GM18505 (cell line): ENCODE data around the gene AQR.
"Not testable (repeated sequence)": the region's sequence is repeated elsewhere in the genome, so short reads cannot be mapped to it uniquely, and the experiment has no call there.

Source experiments
- ATAC-seq: cut with Tn5 transposase; IDR thresholded peaks from one replicate; pipeline ENCODE4 v1.9.1; 2021; ENCODE audit not compliant: unreplicated experiment
- POLR2A ChIP-seq: IDR thresholded peaks from 4 replicates; pipeline ENCODE4 v1.6.1; 2011; ENCODE audit warnings: borderline replicate concordance; ENCODE audit not compliant: insufficient read depth, insufficient read length; ENCODE audit errors: extremely low read depth

The AQR gene

GRCh38 chr15:34849364-34849959 lies 120.1 kb downstream of the AQR start:
- TF ChIP-seq POLR2A = no peak
- ATAC-seq = no peak

GRCh38 chr15:34847598-34847997 lies 121.9 kb downstream of the AQR start:
- no peak for ATAC-seq
- TF ChIP-seq POLR2A = no peak

DNA sequence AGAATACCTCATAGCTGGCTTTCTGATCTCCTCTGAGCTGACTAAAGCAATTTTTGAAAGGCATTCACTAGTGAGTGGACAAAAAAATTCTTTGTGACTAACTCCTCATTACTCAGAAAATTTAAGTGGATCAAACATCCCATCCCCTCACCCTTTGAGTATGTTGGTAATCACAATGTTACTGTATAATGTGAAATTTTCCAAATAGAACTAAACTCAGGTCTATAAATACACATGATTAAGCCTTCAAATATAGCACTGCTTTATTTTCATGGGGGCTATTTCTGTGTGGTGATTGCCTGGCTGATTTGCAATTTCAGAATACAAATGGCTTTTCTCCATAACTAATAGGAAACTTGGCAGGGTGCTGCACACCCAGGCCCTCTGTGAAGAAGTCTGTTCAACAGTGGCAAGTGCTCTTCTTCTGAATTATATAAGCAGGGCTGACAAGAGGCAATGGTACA lies 128.2 kb downstream of the AQR start:
- no peak for TF ChIP-seq POLR2A
- ATAC-seq = no peak

DNA sequence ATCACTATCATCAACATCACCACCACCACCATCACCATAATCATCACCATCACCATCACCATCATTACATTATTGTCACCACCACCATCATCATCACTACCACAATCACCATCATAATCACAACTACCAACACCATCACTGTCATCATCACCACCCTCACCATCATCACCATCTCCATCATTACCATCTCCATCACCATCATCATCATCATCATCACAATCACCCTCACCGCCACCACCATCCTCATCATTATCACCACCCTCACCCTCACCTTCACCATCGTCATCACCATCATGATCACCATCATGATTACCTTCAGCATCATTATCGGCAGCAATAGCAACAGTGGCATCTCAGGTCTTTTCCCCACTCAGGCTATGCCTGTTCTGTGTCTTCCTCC lies 131.3 kb downstream of the AQR start:
- no peak for ATAC-seq

DNA sequence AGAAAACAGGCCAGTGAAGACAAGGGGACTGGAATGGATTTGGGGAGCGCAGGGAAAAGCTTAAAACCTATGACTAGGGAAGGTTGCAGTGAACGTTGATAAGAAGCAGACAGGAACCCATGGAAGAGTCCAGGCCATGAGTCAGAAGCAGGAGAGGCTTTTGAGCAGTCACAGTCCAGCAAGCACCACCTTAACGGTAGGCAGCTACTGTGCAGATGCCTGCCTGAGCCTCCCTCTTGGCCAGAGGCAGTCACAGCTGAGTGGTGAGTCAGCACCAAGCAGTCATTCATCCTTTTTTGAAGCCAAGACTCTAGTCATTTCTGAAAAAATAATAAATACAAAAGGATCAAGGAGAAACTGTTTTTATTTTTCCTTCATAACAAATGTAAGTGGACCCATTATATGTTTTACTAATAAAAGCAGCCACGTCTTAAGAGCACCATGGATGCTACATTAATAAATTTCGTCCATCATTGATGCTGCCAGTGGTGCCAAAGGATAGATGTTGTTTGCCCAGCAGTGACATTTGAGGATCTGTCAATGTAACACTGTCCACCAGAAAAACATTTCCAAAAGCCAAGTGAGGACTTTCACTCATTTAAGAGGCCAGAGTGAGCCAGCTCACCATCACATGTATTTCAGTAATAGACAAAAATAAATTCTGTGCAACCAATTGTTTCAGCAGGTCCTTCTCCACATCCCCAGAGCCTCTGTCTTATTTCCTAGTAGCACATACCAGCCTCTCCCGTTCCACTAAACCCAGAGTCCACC lies 132.1 kb downstream of the AQR start:
- ATAC-seq = no peak
- TF ChIP-seq POLR2A = no peak

More for the DNA sequence above, 131.3 kb downstream of the AQR start:
- no peak for TF ChIP-seq POLR2A

DNA sequence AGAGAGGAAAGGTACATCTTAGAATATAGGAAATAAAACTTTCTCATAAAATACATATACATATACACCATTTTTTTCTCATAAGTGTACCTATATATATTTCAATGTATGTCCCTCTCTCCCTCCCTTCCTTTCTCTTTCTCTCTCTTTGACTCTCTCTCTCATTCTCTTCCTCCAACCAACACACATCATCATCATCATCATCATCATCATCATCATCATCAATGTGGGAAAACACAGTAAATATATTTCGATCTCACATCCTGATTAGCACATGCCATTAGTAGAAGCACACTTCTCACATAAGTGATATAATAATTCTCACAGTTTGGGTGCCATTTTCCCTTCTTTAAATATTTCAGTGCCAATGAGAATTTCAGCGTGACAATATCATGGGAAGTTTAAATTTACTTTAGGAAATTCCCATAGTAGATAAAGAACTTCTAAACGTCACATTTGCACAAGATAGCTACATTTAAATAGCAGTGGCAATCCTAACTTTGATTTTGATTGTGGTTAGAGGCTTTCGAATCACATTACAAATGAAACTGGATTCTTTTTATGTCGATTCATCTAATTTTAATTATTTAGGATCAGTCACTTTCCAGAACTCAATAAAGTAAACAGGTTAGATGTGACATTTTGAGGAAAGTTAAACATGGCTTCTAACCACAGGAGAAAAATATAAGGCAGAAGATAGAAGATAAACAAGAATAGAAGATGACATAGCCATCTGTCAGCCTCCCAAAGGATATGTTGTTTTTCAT lies 141.2 kb downstream of the AQR start:
- no peak for TF ChIP-seq POLR2A
- no peak for ATAC-seq

- no peak for TF ChIP-seq POLR2A
- ATAC-seq = no peak
These were observed 147.7 kb downstream of the AQR start for GRCh38 chr15:34821831-34822230.

DNA sequence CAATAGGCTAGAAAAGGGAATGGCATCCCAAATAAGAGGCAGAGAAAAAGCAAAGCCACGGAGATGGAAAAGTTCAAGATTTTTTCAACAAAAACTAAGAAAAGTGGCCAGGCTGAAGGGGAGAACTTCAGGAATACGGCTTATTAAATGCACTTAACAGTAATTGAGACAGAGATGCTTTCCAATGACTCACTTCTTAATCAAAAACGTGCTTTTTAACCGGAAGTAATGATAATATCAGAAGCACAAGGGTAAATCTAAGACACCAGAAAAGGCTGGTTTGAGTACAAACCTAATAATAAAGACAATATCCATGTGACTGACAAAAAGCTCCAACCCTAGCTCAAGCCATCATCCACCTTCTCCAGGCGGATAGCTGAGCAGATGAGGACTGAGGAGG lies 149.4 kb downstream of the AQR start:
- no peak for ATAC-seq
- TF ChIP-seq POLR2A = no peak

DNA sequence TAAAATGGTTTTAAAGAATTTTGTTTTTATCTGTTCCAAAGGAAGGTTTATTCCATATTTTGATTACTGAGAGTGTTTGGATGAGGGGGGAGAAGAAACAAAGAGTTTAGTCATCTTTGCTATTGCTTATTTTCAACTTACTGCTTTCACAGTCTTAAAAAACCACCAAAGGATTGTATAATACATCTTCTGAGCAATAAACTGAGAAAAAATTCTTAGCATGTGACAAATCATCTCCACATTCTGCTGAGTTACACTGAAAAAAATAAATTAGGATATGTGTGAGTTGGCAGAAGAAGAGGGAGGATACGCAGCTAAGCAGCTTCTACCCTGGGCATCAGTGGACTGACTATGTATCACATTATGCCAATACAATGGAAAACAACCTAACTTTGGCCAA lies 151.0 kb downstream of the AQR start:
- ATAC-seq = no peak
- TF ChIP-seq POLR2A = no peak

- no peak for ATAC-seq
- TF ChIP-seq POLR2A = no peak
These were observed 153.7 kb downstream of the AQR start for GRCh38 chr15:34815836-34816235.

GRCh38 chr15:34813446-34814190 lies 155.9 kb downstream of the AQR start:
- no peak for ATAC-seq
- TF ChIP-seq POLR2A = no peak

GRCh38 chr15:34812868-34813365 lies 156.6 kb downstream of the AQR start:
- not testable (repeated sequence) for ATAC-seq

DNA sequence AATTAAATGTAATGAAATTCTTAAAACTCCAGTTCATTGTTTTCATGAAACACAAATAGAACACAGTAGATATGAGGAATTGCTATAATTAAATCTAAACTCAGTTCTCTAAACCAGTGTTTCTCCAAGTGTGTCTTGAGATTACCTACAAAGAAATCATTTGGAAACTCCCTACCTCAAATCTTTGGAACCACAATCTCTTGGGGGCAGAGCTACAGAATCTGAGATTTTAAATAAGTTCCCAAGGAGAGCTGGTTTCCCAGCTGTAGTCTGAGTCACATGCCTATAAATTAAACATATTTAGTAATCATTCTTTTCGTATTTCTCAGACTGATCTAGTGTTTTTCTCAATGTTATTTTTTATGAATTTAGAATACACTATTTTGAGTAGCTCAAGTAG lies 157.2 kb downstream of the AQR start:
- no peak for TF ChIP-seq POLR2A
- ATAC-seq = no peak
